HepG2 (cell line): ENCODE measurements around the gene SLC17A9. TPM values are rescaled to one million over a fixed set of nuclear protein-coding genes. Genes with fewer than 3 reads are reported as not detected.

Source experiments
- ATAC-seq: fragments of 200-7000 bp; cut with Tn5 transposase; 3 replicates; pipeline ENCODE4 v1.9.1; 2020; ENCODE audit warnings: mild to moderate bottlenecking, moderate library complexity
- BruUV-seq: library from RNA; stranded (reverse); fragments of 400-500 nt; replicated peaks from 2 replicates; lab custom pipeline; 2021; lab: Mats Ljungman, UMichigan
- CTCF ChIA-PET: fragments of 300-600 bp; formaldehyde crosslinking; extraction: SDS; loops from one replicate; lab custom pipeline; 2021; ENCODE audit warnings: low total read pairs, inconsistent platforms, low intra/inter-chr PET ratio; lab: Yijun Ruan, JAX
- POLR2A ChIA-PET: fragments of 350-600 bp; sonication (Branson Sonifier 250); formaldehyde crosslinking; loops from one replicate; lab custom pipeline; 2020; ENCODE audit warnings: antibody characterized with exemption, inconsistent platforms; lab: Yijun Ruan, JAX
- DNase-seq: peaks from one replicate; pipeline ENCODE4 v3.0.0-alpha.2; 2015; ENCODE audit warnings: low spot score
- FAIRE-seq: peaks from 3 replicates; lab custom pipeline; 2011; peaks lifted over from hg19 to GRCh38; lab: Jason Lieb, UNC
- H2AFZ ChIP-seq: one replicate; pipeline ENCODE4 v1.6.1; 2011; ENCODE audit warnings: low read length, inconsistent platforms
- H3K27ac ChIP-seq: fragments of 300-600 bp; 3 replicates; pipeline ENCODE4 v1.8.0; 2011; ENCODE audit warnings: mixed run types, mild to moderate bottlenecking, mixed read lengths, low read length, inconsistent platforms; ENCODE audit not compliant: insufficient read depth; ENCODE audit errors: extremely low read length
- H3K27me3 ChIP-seq, 2 experiments: fragments of 200-600 bp in 1 of 2; 2 replicates in 1 of 2; 3 replicates in 1 of 2; pipeline versions ENCODE4 v1.6.0 to v1.8.0; 2011; ENCODE audit warnings: low read length in 2 of 2, mild to moderate bottlenecking in 2 of 2, moderate library complexity in 2 of 2, inconsistent platforms in 1 of 2; ENCODE audit not compliant: insufficient read depth in 2 of 2, control insufficient read depth in 1 of 2
- H3K36me3 ChIP-seq, 2 experiments: fragments of 200-600 bp in 1 of 2; replicated peaks in 1 of 2; 2 replicates in 1 of 2; 3 replicates in 1 of 2; pipeline versions ENCODE4 v1.5.1 to v1.8.0; 2011; ENCODE audit warnings: low read length in 2 of 2, inconsistent platforms in 1 of 2; ENCODE audit not compliant: insufficient read depth in 2 of 2, control insufficient read depth in 1 of 2
- H3K4me1 ChIP-seq: 2 replicates; pipeline ENCODE4 v1.5.1; 2012; ENCODE audit warnings: low read length, inconsistent platforms; ENCODE audit not compliant: insufficient read depth
- H3K4me2 ChIP-seq: 2 replicates; pipeline ENCODE4 v1.6.0; 2011; ENCODE audit warnings: low read depth, low read length, inconsistent platforms
- H3K4me3 ChIP-seq, 3 experiments: fragments of 200-600 bp in 1 of 3; sonication (generic), shearing (Covaris generic) in 1 of 3; replicated peaks in 1 of 3; 2 replicates each; pipeline ENCODE4 v1.5.1; 2011 to 2016; ENCODE audit warnings: low read length in 3 of 3, inconsistent platforms in 2 of 3, low read depth in 2 of 3, mild to moderate bottlenecking in 2 of 3, control low read depth in 1 of 3, mixed read lengths in 1 of 3; ENCODE audit not compliant: insufficient read depth in 1 of 3
- H3K79me2 ChIP-seq: one replicate; pipeline ENCODE4 v1.6.1; 2011; ENCODE audit warnings: low read length, inconsistent platforms; ENCODE audit not compliant: insufficient read depth
- H3K9ac ChIP-seq: 2 replicates; pipeline ENCODE4 v1.6.0; 2011; ENCODE audit warnings: mild to moderate bottlenecking, low read depth, low read length, inconsistent platforms; ENCODE audit not compliant: insufficient read depth
- H3K9me3 ChIP-seq: 2 replicates; pipeline ENCODE4 v1.5.1; 2012; ENCODE audit warnings: mild to moderate bottlenecking, low read length
- H4K20me1 ChIP-seq: 2 replicates; pipeline ENCODE4 v1.6.0; 2011; ENCODE audit warnings: inconsistent platforms, mild to moderate bottlenecking, low read length, moderate library complexity; ENCODE audit not compliant: insufficient read depth
- JUND ChIP-seq: sonication (generic); formaldehyde crosslinking; IDR thresholded peaks from 2 replicates; pipeline ENCODE4 v1.8.0; 2022; ENCODE audit warnings: mild to moderate bottlenecking, missing genetic modification reagents
- KDM3A ChIP-seq: IDR thresholded peaks from 2 replicates; pipeline ENCODE4 v1.6.1; 2018; ENCODE audit warnings: low read depth, missing compliant biosample characterization
- KLF11 ChIP-seq: IDR thresholded peaks from 2 replicates; pipeline ENCODE4 v1.6.1; 2016; ENCODE audit warnings: missing compliant biosample characterization
- LCORL ChIP-seq, 2 experiments: fragments of 450-650 bp in 1 of 2; sonication (generic) in 1 of 2; formaldehyde crosslinking in 1 of 2; IDR thresholded peaks; 2 replicates each; pipeline versions ENCODE4 v1.5.0 to v1.6.1; 2017 to 2020; ENCODE audit warnings: antibody characterized with exemption in 1 of 2, missing genetic modification reagents in 1 of 2
- PAF1 ChIP-seq: IDR thresholded peaks from 2 replicates; pipeline ENCODE4 v1.6.1; 2016; ENCODE audit warnings: missing genetic modification reagents, missing compliant biosample characterization
- ZNF256 ChIP-seq: sonication (generic); formaldehyde crosslinking; conservative IDR thresholded peaks from 2 replicates; pipeline ENCODE4 v1.4.0; 2020; ENCODE audit warnings: missing genetic modification reagents
- ZNF430 ChIP-seq: sonication (generic); formaldehyde crosslinking; IDR thresholded peaks from 2 replicates; pipeline ENCODE4 v1.9.0; 2021; ENCODE audit warnings: mild to moderate bottlenecking, missing genetic modification reagents
- ZNF816 ChIP-seq: sonication (generic); formaldehyde crosslinking; IDR thresholded peaks from 2 replicates; pipeline ENCODE4 v1.8.0; 2022; ENCODE audit warnings: missing genetic modification reagents, mild to moderate bottlenecking, borderline replicate concordance
- ZSCAN22 ChIP-seq: sonication (generic); formaldehyde crosslinking; IDR thresholded peaks from 2 replicates; pipeline ENCODE4 v1.4.0; 2020; ENCODE audit warnings: mild to moderate bottlenecking, missing genetic modification reagents
- WGBS: methylation state at CpG from one replicate; pipeline ENCODE4 v1.1.6; 2017; ENCODE audit warnings: low lambda C conversion rate; 5-methylcytosine and 5-hydroxymethylcytosine counted together
- in situ Hi-C: cut with HindIII; loops from 2 replicates; pipeline ENCODE4 v1.10.0; 2017; ENCODE audit warnings: low pct_unique_long_range_greater_than_20kb; ENCODE audit not compliant: extremely low pct_ligation_motif_present
- intact Hi-C: fragments of 100-400 bp; cut with micrococcal nuclease; formaldehyde crosslinking; loops from one replicate; pipeline ENCODE4 v1.10.0; 2022; ENCODE audit not compliant: unreplicated experiment
- polyA plus RNA-seq, 8 experiments: library from polyadenylated mRNA; depleted of rRNA in 3 of 8; stranded (reverse) in 7 of 8; unstranded in 1 of 8; fragments of >200 nt; fragmentation: Illumina TruSeq in 4 of 8; extraction: Trizol in 4 of 8; gene quantifications; 2 replicates each; pipeline versions ENCODE4 v1.2.1 to v1.2.3, GENCODE V29; 2011 to 2016; ENCODE audit warnings: low read depth in 4 of 8, missing spikeins in 1 of 8, mixed read lengths in 1 of 8; ENCODE audit not compliant: insufficient read depth in 1 of 8
- total RNA-seq, 5 experiments: library from RNA; depleted of rRNA; stranded (reverse); fragments of >200 nt; fragmentation: Illumina TruSeq; extraction: Trizol; gene quantifications; 2 replicates each; pipeline ENCODE4 v1.2.3, GENCODE V29; 2016; ENCODE audit warnings: low read depth in 1 of 5
- TF ChIP-seq, protein P1 (sequence below), 2 experiments: IDR thresholded peaks; 2 replicates each; pipeline ENCODE4 v1.6.1; 2011 to 2012; ENCODE audit warnings: low read length in 2 of 2, borderline replicate concordance in 1 of 2, low read depth in 1 of 2, mild to moderate bottlenecking in 1 of 2, moderate library complexity in 1 of 2
- TF ChIP-seq, protein P2 (sequence below): sonication (generic); formaldehyde crosslinking; conservative IDR thresholded peaks from 2 replicates; pipeline ENCODE4 v1.8.0; 2022; ENCODE audit warnings: missing genetic modification reagents
- TF ChIP-seq, protein P3 (sequence below), 2 experiments: sonication (generic) in 1 of 2; formaldehyde crosslinking in 1 of 2; IDR thresholded peaks; 2 replicates each; pipeline versions ENCODE4 v1.5.1 to v1.6.1; 2011 to 2020; ENCODE audit warnings: borderline replicate concordance in 1 of 2, low read depth in 1 of 2, low read length in 1 of 2, mild to moderate bottlenecking in 1 of 2, missing genetic modification reagents in 1 of 2, moderate library complexity in 1 of 2

Gene SLC17A9
- total and polyA plus RNA-seq, 2 of the 13 experiments (the other 11 are each of a cell fraction or from before 2014, with no cell fraction given) = 110 to 191 TPM

DNA sequence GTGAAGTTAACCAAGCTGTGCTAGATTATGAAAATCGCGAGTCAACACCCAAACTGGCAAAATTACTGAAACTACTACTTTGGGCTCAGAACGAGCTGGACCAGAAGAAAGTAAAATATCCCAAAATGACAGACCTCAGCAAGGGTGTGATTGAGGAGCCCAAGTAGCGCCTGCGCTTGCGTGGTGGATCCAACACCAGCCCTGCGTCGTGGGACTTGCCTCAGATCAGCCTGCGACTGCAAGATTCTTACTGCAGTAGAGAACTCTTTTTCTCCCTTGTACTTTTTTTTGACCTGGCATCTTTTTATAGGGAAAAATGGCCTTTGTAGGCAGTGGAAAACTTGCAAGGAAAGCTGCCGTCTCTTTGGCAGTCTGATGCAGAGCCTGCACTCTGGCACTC is 7.8 kb upstream of the SLC17A9 start:
- intact Hi-C loops (no loop called here), in situ Hi-C loops (no loop called here)
- no peak overlapping the region for H3K9ac ChIP-seq
- peaks cover 7% of the 10 kb centered on the region for H4K20me1 ChIP-seq
- no peak overlapping the region for H3K27ac ChIP-seq
- no peak overlapping the region for H3K4me3 ChIP-seq
- CTCF ChIA-PET = no interaction called here
- no peaks in the 10 kb centered on the region for H3K27me3 ChIP-seq
- BruUV-seq = no TSS peak
- TF ChIP-seq KDM3A (CRISPR knock-in tag) (no peak), ZNF816 (CRISPR knock-in tag) (no peak), PAF1 (CRISPR knock-in tag) (no peak), ZNF430 (CRISPR knock-in tag) (no peak), KLF11 (CRISPR knock-in tag) (no peak), ZNF256 (CRISPR knock-in tag) (no peak), ZSCAN22 (CRISPR knock-in tag) (no peak), LCORL (IDR thresholded peaks at IDR 0.05) (no peak), LCORL (CRISPR knock-in tag; IDR thresholded peaks at IDR 0.05) (no peak), JUND (CRISPR knock-in tag) (no peak)
- TF ChIP-seq, protein P1, sequence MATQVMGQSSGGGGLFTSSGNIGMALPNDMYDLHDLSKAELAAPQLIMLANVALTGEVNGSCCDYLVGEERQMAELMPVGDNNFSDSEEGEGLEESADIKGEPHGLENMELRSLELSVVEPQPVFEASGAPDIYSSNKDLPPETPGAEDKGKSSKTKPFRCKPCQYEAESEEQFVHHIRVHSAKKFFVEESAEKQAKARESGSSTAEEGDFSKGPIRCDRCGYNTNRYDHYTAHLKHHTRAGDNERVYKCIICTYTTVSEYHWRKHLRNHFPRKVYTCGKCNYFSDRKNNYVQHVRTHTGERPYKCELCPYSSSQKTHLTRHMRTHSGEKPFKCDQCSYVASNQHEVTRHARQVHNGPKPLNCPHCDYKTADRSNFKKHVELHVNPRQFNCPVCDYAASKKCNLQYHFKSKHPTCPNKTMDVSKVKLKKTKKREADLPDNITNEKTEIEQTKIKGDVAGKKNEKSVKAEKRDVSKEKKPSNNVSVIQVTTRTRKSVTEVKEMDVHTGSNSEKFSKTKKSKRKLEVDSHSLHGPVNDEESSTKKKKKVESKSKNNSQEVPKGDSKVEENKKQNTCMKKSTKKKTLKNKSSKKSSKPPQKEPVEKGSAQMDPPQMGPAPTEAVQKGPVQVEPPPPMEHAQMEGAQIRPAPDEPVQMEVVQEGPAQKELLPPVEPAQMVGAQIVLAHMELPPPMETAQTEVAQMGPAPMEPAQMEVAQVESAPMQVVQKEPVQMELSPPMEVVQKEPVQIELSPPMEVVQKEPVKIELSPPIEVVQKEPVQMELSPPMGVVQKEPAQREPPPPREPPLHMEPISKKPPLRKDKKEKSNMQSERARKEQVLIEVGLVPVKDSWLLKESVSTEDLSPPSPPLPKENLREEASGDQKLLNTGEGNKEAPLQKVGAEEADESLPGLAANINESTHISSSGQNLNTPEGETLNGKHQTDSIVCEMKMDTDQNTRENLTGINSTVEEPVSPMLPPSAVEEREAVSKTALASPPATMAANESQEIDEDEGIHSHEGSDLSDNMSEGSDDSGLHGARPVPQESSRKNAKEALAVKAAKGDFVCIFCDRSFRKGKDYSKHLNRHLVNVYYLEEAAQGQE (IDR thresholded peaks at IDR 0.05; ENCODE audit: borderline replicate concordance in 1 of 2, low read depth in 1 of 2, low read length in 2 of 2) = no peak
- TF ChIP-seq, protein P2, sequence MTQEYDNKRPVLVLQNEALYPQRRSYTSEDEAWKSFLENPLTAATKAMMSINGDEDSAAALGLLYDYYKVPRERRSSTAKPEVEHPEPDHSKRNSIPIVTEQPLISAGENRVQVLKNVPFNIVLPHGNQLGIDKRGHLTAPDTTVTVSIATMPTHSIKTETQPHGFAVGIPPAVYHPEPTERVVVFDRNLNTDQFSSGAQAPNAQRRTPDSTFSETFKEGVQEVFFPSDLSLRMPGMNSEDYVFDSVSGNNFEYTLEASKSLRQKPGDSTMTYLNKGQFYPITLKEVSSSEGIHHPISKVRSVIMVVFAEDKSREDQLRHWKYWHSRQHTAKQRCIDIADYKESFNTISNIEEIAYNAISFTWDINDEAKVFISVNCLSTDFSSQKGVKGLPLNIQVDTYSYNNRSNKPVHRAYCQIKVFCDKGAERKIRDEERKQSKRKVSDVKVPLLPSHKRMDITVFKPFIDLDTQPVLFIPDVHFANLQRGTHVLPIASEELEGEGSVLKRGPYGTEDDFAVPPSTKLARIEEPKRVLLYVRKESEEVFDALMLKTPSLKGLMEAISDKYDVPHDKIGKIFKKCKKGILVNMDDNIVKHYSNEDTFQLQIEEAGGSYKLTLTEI (CRISPR knock-in tag) = no peak
- TF ChIP-seq, protein P3, sequence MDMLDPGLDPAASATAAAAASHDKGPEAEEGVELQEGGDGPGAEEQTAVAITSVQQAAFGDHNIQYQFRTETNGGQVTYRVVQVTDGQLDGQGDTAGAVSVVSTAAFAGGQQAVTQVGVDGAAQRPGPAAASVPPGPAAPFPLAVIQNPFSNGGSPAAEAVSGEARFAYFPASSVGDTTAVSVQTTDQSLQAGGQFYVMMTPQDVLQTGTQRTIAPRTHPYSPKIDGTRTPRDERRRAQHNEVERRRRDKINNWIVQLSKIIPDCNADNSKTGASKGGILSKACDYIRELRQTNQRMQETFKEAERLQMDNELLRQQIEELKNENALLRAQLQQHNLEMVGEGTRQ (IDR thresholded peaks at IDR 0.05; ENCODE audit: low read depth, low read length) = no peak
- TF ChIP-seq, protein P3 (CRISPR knock-in tag; IDR thresholded peaks at IDR 0.05; ENCODE audit: borderline replicate concordance) = no peak
- no peak overlapping the region for H3K4me2 ChIP-seq
- H3K36me3 ChIP-seq = peaks cover 42 to 87% of the 10 kb centered on the region in 2 experiments
- WGBS = 99% methylated on average over 10 of the region's 10 CpGs
- H2AFZ ChIP-seq = no peak overlapping the region
- no peak for DNase-seq
- no peak for ATAC-seq
- H3K9me3 ChIP-seq = no peaks in the 10 kb centered on the region
- POLR2A ChIA-PET = interaction anchor here (0.9 to 3.6 kb wide), 5 partner anchors 9 to 69 kb away, joined by 3 to 20 read pairs (median 3); partner anchors contain the start of gene SLC17A9
- FAIRE-seq = no peak
- H3K4me1 ChIP-seq = peaks cover 27% of the 10 kb centered on the region
- peaks cover 32% of the 10 kb centered on the region for H3K79me2 ChIP-seq
